Mesenchymal stem cell (in vitro differentiated cells and primary cell): ENCODE measurements around the gene RANBP10.
"Not testable (repeated sequence)": the region's sequence is repeated elsewhere in the genome, so short reads cannot be mapped to it uniquely, and the experiment has no call there.

ENCODE experiments used
- DNase-seq: peaks from one replicate; pipeline ENCODE4 v3.0.0-alpha.2; 2013
- H2AFZ ChIP-seq: one replicate; pipeline ENCODE4 v1.6.1; 2013; ENCODE audit warnings: low read depth, mild to moderate bottlenecking, control low read depth, inconsistent platforms, low read length, moderate library complexity
- H2AK5ac ChIP-seq: 2 replicates; pipeline ENCODE4 v1.6.1; 2013; ENCODE audit warnings: low read length, moderate library complexity, mild to moderate bottlenecking, inconsistent platforms; ENCODE audit not compliant: severe bottlenecking
- H2BK120ac ChIP-seq: one replicate; pipeline ENCODE4 v1.6.1; 2013; ENCODE audit warnings: low read depth, mild to moderate bottlenecking, inconsistent platforms, low read length, moderate library complexity
- H2BK12ac ChIP-seq, 2 experiments: one replicate each; pipeline ENCODE4 v1.6.1; 2013; ENCODE audit warnings: inconsistent platforms in 2 of 2, low read length in 2 of 2, mild to moderate bottlenecking in 2 of 2, moderate library complexity in 2 of 2, control low read depth in 1 of 2
- H2BK15ac ChIP-seq: one replicate; pipeline ENCODE4 v1.6.1; 2013; ENCODE audit warnings: mild to moderate bottlenecking, low read depth, inconsistent platforms; ENCODE audit not compliant: poor library complexity, severe bottlenecking
- H2BK5ac ChIP-seq: 2 replicates; pipeline ENCODE4 v1.6.1; 2013; ENCODE audit warnings: low read depth, mild to moderate bottlenecking, low read length, control low read depth, inconsistent platforms; ENCODE audit not compliant: poor library complexity, severe bottlenecking
- H3K14ac ChIP-seq, 2 experiments: one replicate each; pipeline ENCODE4 v1.6.1; 2013; ENCODE audit warnings: inconsistent platforms in 2 of 2, low read length in 2 of 2, control low read depth in 1 of 2, mild to moderate bottlenecking in 1 of 2, moderate library complexity in 1 of 2
- H3K18ac ChIP-seq, 2 experiments: one replicate each; pipeline ENCODE4 v1.6.1; 2013; ENCODE audit warnings: inconsistent platforms in 2 of 2, low read length in 2 of 2, control low read depth in 1 of 2, low read depth in 1 of 2, mild to moderate bottlenecking in 1 of 2
- H3K23ac ChIP-seq, 2 experiments: one replicate each; pipeline ENCODE4 v1.6.1; 2013; ENCODE audit warnings: inconsistent platforms in 2 of 2, low read length in 2 of 2, mild to moderate bottlenecking in 2 of 2, moderate library complexity in 2 of 2, control low read depth in 1 of 2
- H3K27ac ChIP-seq: 2 replicates; pipeline ENCODE4 v1.5.1; 2013; ENCODE audit warnings: mild to moderate bottlenecking, moderate library complexity, low read length, control low read depth, inconsistent platforms; ENCODE audit not compliant: poor library complexity, severe bottlenecking
- H3K27me3 ChIP-seq, 2 experiments: 2 replicates each; pipeline versions ENCODE4 v1.6.1 to v1.7.0; 2013; ENCODE audit warnings: low read length in 2 of 2, mild to moderate bottlenecking in 2 of 2, moderate library complexity in 2 of 2, control low read depth in 1 of 2, inconsistent platforms in 1 of 2; ENCODE audit not compliant: control insufficient read depth in 1 of 2, insufficient read depth in 1 of 2
- H3K36me3 ChIP-seq, 2 experiments: 2 replicates each; pipeline versions ENCODE4 v1.6.1 to v1.7.0; 2013; ENCODE audit warnings: low read length in 2 of 2, control low read depth in 1 of 2, inconsistent platforms in 1 of 2, low read depth in 1 of 2, mild to moderate bottlenecking in 1 of 2; ENCODE audit not compliant: insufficient read depth in 2 of 2, control insufficient read depth in 1 of 2
- H3K4ac ChIP-seq, 2 experiments: one replicate each; pipeline ENCODE4 v1.6.1; 2013; ENCODE audit warnings: inconsistent platforms in 2 of 2, low read length in 2 of 2, mild to moderate bottlenecking in 2 of 2, moderate library complexity in 2 of 2, control low read depth in 1 of 2, low read depth in 1 of 2
- H3K4me1 ChIP-seq: 2 replicates; pipeline ENCODE4 v1.6.1; 2013; ENCODE audit warnings: low read depth, low read length, control low read depth; ENCODE audit not compliant: control insufficient read depth, insufficient read depth
- H3K4me2 ChIP-seq: 2 replicates; pipeline ENCODE4 v1.6.1; 2013; ENCODE audit warnings: low read length, mild to moderate bottlenecking, inconsistent platforms; ENCODE audit not compliant: poor library complexity, severe bottlenecking
- H3K4me3 ChIP-seq, 2 experiments: 2 replicates each; pipeline versions ENCODE4 v1.5.1 to v1.7.0; 2013; ENCODE audit warnings: low read length in 2 of 2, mild to moderate bottlenecking in 2 of 2, control low read depth in 1 of 2, low read depth in 1 of 2; ENCODE audit not compliant: insufficient read depth in 1 of 2
- H3K79me1 ChIP-seq: replicated peaks from 2 replicates; pipeline ENCODE4 v1.6.1; 2013; ENCODE audit warnings: mild to moderate bottlenecking, control low read depth, low read length, inconsistent platforms; ENCODE audit not compliant: poor library complexity, severe bottlenecking
- H3K9ac ChIP-seq: 2 replicates; pipeline ENCODE4 v1.7.0; 2013; ENCODE audit warnings: mild to moderate bottlenecking, low read length, moderate library complexity
- H3K9me3 ChIP-seq: 2 replicates; pipeline ENCODE4 v1.7.0; 2013; ENCODE audit warnings: mild to moderate bottlenecking, low read length; ENCODE audit not compliant: control insufficient read depth
- H4K8ac ChIP-seq: one replicate; pipeline ENCODE4 v1.6.1; 2013; ENCODE audit warnings: inconsistent platforms, mild to moderate bottlenecking, low read length, moderate library complexity
- H4K91ac ChIP-seq: one replicate; pipeline ENCODE4 v1.6.1; 2013; ENCODE audit warnings: mild to moderate bottlenecking, low read length, inconsistent platforms
- WGBS: methylation state at CpG from one replicate; pipeline ENCODE4 v1.1.7; 2013; ENCODE audit warnings: mixed read lengths; 5-methylcytosine and 5-hydroxymethylcytosine counted together

The RANBP10 gene

DNA sequence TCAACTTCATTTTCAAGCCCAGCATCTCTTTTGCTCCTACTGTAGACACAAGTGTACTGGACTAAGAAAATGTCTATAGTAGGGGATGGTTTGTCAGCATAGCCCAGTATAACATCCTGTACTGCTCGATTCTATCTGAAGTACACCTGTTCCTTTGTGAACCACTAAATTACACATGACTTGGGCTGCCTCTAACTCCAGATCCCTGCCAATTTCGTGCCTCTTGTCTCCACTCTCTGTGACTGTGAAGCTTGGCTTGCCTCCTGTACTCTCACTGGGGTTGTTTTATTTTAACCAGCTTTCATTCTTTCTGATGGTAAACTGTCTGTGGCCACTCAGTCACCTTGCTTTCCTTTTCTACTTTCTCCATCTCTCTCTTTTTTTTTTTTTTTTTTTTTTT, 111.7 kb downstream of the RANBP10 start:
- Histone ChIP-seq H3K4me1 (no peaks in the 10 kb centered on the region), H4K8ac (no peak overlapping the region), H3K4me2 (no peak overlapping the region), H2BK120ac (no peak overlapping the region), H3K23ac (no peak overlapping the region), H2AK5ac (no peak overlapping the region), H3K4ac (no peak overlapping the region), H3K27ac (no peak overlapping the region), H3K36me3 (peaks cover 11 to 18% of the 10 kb centered on the region in 2 experiments), H2BK5ac (no peak overlapping the region), H2BK12ac (no peak overlapping the region), H3K9me3 (no peaks in the 10 kb centered on the region), H3K79me1 (peaks cover 33% of the 10 kb centered on the region), H2AFZ (no peak overlapping the region), H4K91ac (no peak overlapping the region), H3K27me3 (no peaks in the 10 kb centered on the region), H3K9ac (no peak overlapping the region), H3K18ac (no peak overlapping the region), H3K14ac (no peak overlapping the region), H3K4me3 (no peak overlapping the region), H2BK15ac (no peak overlapping the region)
- WGBS = 96% methylated on average over 2 of the region's 2 CpGs
- no peak for DNase-seq

DNA sequence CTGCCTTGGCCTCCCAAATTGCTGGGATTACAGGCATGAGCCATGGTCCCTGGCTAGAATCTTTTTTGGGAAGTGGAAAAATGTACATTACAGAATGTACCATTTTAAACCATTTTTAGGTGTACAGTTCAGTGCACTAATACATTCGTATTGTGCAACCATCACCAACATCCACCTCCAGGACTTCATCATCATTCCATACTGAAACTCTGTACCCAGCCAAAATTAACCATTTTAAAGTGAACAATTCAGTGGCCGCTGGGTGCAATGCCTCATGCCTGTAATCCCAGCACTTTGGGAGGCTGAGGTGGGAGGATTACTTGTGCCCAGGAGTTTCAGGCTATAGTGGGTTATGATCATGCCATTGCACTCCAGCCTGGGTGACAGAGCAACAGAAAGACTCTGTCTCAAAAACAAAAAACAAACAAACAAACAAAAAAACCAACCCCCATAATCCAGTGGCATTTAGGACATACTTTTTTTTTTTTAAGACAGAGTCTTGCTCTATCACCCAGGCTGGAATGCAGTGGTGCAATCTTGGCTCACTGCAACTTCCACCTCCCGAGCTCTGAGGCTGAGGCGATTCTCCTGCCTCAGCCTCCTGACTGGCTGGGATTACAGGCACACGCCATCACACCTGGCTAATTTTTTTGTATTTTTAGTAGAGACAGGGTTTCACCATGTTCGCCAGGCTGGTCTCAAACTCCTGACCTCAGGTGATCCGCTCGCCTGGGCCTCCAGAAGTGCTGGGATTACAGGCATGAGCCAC, 112.7 kb downstream of the RANBP10 start:
- not testable (repeated sequence) for H3K14ac ChIP-seq, H2AK5ac ChIP-seq, H3K18ac ChIP-seq, H3K9me3 ChIP-seq, H3K23ac ChIP-seq, H2AFZ ChIP-seq, H3K27ac ChIP-seq, H3K4me3 ChIP-seq, H3K4ac ChIP-seq, H2BK5ac ChIP-seq, H2BK120ac ChIP-seq, H3K27me3 ChIP-seq, H2BK15ac ChIP-seq, DNase-seq, H4K91ac ChIP-seq, H3K9ac ChIP-seq, H3K4me1 ChIP-seq, H3K4me2 ChIP-seq, H4K8ac ChIP-seq, H2BK12ac ChIP-seq
- 94% methylated on average over 7 of the region's 8 CpGs for WGBS
- Histone ChIP-seq H3K36me3 (peaks cover 3 to 15% of the 10 kb centered on the region in 2 experiments), H3K79me1 (peaks cover 32% of the 10 kb centered on the region)

DNA sequence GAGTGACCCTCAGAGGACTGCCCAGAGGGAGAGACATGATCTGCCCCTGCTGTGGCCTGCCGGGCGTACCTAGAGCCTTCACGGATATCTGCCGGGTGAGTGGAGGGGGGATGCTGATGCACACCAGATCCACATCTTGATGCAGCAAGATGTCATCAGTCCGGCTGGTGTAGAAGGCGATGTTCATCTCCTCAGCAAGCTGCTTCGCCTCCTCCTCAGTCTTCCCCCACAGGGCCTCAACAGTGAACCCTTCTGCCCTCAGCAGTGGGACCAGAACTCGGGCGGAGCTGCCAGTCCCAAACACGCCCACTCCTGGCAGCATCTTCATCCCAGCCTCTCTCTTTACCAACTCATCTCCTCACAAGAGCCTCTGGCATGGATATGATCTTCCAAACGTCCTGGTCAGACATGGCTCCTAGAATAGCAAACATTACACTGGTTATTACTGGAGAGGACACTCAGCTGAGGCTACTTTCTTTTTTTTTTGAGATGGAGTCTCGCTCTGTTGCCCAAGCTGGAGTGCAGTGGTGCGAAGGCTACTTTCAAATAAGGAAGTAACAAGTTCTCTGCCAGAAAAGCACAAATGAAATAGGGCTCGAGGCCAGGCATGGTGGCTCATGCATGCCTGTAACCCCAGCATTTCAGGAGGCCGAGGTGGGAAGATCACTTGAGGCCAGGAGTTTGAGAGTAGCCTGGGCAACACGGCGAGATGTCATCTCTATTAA, 120.8 kb downstream of the RANBP10 start:
- no peak overlapping the region for H2BK5ac ChIP-seq
- H3K79me1 ChIP-seq = peaks cover 20% of the 10 kb centered on the region
- no peak overlapping the region for H2BK12ac ChIP-seq
- no peak overlapping the region for H3K27ac ChIP-seq
- H4K8ac ChIP-seq = no peak overlapping the region
- no peak overlapping the region for H3K14ac ChIP-seq
- no peak overlapping the region for H3K9ac ChIP-seq
- 96% methylated on average over 14 of the region's 17 CpGs for WGBS
- peaks cover 2% of the 10 kb centered on the region for H3K4me1 ChIP-seq
- H3K9me3 ChIP-seq = no peaks in the 10 kb centered on the region
- H3K4me3 ChIP-seq = no peak overlapping the region
- H4K91ac ChIP-seq = no peak overlapping the region
- H3K4me2 ChIP-seq = no peak overlapping the region
- H2AK5ac ChIP-seq = no peak overlapping the region
- no peaks in the 10 kb centered on the region for H3K27me3 ChIP-seq
- H2BK15ac ChIP-seq = no peak overlapping the region
- DNase-seq = no peak
- H3K36me3 ChIP-seq = peaks cover 15 to 32% of the 10 kb centered on the region in 2 experiments
- no peak overlapping the region for H3K4ac ChIP-seq
- no peak overlapping the region for H3K18ac ChIP-seq
- H2BK120ac ChIP-seq = no peak overlapping the region
- H3K23ac ChIP-seq = no peak overlapping the region
- H2AFZ ChIP-seq = no peak overlapping the region

DNA sequence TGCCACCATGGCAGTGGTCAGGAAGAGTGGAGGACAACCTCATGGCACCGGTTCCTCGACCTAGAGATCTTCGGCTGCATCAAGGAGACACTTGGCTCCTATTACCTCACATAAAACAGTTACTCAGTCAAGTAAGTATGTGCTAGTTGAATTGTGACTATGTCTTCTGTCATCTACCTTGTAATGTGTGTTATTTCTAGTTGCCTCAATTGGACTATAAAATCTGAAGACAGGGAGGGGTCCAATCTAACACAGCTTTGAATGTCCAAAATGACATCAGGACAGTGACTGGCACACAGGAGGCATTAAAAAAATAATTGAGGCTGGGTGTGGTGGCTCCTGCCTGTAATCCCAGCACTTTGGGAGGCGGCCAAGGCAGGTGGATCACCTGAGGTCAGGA, 122.6 kb downstream of the RANBP10 start:
- H3K4me2 ChIP-seq = no peak overlapping the region
- H3K9ac ChIP-seq = no peak overlapping the region
- no peak overlapping the region for H3K18ac ChIP-seq
- H2BK120ac ChIP-seq = no peak overlapping the region
- peaks cover 2% of the 10 kb centered on the region for H3K4me1 ChIP-seq
- H4K91ac ChIP-seq = no peak overlapping the region
- peaks cover 22% of the 10 kb centered on the region for H3K79me1 ChIP-seq
- H2AK5ac ChIP-seq = no peak overlapping the region
- no peak overlapping the region for H2BK15ac ChIP-seq
- H3K14ac ChIP-seq = no peak overlapping the region
- H3K9me3 ChIP-seq = no peaks in the 10 kb centered on the region
- no peak overlapping the region for H2AFZ ChIP-seq
- WGBS = 100% methylated on average over 1 of the region's 4 CpGs
- H2BK12ac ChIP-seq = no peak overlapping the region
- H4K8ac ChIP-seq = no peak overlapping the region
- no peak overlapping the region for H2BK5ac ChIP-seq
- no peak overlapping the region for H3K23ac ChIP-seq
- H3K4ac ChIP-seq = no peak overlapping the region
- H3K4me3 ChIP-seq = no peak overlapping the region
- peaks cover 18 to 32% of the 10 kb centered on the region in 2 experiments for H3K36me3 ChIP-seq
- no peak for DNase-seq
- no peak overlapping the region for H3K27ac ChIP-seq
- H3K27me3 ChIP-seq = no peaks in the 10 kb centered on the region
